Choroid plexus epithelial cell (primary cell): ENCODE results near the gene NUP214.
"Not testable (repeated sequence)": the region's sequence is repeated elsewhere in the genome, so short reads cannot be mapped to it uniquely, and the experiment has no call there.

ENCODE experiments used
- DNase-seq: peaks from one replicate; pipeline ENCODE4 v3.0.0-alpha.2; 2010; ENCODE audit warnings: low read depth
- H3K4me3 ChIP-seq: 2 replicates; pipeline ENCODE4 v1.5.1; 2011; ENCODE audit warnings: low read depth, mild to moderate bottlenecking, control low read depth, low read length, moderate library complexity
- TF ChIP-seq, protein P1 (sequence below): conservative IDR thresholded peaks from 2 replicates; pipeline ENCODE4 v1.5.1; 2011; ENCODE audit warnings: low read depth, mild to moderate bottlenecking, control low read depth, inconsistent platforms, low read length, moderate library complexity

NUP214 gene

GRCh38 chr9:131148276-131148675, 22.9 kb downstream of the NUP214 start:
- TF ChIP-seq, protein P1, sequence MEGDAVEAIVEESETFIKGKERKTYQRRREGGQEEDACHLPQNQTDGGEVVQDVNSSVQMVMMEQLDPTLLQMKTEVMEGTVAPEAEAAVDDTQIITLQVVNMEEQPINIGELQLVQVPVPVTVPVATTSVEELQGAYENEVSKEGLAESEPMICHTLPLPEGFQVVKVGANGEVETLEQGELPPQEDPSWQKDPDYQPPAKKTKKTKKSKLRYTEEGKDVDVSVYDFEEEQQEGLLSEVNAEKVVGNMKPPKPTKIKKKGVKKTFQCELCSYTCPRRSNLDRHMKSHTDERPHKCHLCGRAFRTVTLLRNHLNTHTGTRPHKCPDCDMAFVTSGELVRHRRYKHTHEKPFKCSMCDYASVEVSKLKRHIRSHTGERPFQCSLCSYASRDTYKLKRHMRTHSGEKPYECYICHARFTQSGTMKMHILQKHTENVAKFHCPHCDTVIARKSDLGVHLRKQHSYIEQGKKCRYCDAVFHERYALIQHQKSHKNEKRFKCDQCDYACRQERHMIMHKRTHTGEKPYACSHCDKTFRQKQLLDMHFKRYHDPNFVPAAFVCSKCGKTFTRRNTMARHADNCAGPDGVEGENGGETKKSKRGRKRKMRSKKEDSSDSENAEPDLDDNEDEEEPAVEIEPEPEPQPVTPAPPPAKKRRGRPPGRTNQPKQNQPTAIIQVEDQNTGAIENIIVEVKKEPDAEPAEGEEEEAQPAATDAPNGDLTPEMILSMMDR = no peak
- DNase-seq = no peak
- H3K4me3 ChIP-seq = no peak overlapping the region

DNA sequence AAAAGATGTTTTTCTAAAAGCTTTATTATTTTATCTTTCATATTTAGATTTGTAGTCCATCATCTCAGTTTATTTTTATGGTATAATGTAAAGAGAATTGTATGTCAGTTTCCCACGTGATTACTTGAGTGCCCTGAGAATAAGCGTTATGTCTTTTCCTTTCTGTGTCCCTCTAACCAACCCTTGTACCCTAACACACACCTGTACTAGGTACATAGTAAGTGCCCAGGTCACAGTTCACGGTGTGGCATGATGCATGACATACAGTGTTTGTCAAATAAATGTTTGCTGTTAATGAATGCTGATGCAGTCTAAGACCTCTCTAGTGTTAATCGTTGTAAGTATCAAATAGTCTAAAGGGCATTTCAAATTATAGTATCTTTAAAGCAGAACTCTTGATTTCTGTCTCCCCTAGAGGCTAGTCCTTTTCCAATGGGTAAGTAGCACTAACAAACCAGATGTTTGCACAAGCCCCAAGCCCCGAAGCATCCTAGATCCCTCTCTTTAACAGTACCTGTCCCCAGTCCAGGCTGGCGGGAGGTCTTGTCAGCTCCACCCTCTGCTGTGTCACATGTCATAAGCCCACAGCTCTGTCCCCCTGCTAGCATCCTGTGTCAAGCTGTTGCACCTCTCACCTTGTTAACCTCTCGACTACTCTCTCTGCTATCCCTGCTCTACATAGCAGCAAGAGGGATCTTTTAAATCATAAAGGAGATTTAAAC, 23.7 kb downstream of the NUP214 start:
- TF ChIP-seq, protein P1 = no peak
- DNase-seq = no peak
- no peak overlapping the region for H3K4me3 ChIP-seq

GRCh38 chr9:131149688-131150053, 24.3 kb downstream of the NUP214 start:
- no peak for DNase-seq
- TF ChIP-seq, protein P1 = no peak
- H3K4me3 ChIP-seq = no peak overlapping the region

DNA sequence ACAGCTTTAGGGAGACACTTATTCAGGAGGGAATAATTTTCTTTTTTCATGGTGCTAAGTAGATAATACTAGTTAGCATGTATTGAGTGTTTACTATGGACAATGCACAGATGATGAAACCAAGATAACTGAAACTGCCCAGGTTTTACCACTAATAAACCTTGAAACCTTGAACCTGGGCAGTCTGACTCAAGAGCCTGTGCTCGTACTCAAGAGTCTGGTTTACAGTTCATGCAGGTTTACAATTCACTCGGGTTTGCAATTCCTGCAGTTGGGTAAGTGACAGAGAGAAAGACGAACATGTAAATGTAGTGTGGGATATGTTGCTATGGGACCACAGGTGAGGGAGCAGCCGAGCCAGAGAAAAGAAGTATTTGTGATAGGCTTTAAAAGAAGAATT, 28.2 kb downstream of the NUP214 start:
- DNase-seq = no peak
- H3K4me3 ChIP-seq = no peak overlapping the region
- TF ChIP-seq, protein P1 = no peak

DNA sequence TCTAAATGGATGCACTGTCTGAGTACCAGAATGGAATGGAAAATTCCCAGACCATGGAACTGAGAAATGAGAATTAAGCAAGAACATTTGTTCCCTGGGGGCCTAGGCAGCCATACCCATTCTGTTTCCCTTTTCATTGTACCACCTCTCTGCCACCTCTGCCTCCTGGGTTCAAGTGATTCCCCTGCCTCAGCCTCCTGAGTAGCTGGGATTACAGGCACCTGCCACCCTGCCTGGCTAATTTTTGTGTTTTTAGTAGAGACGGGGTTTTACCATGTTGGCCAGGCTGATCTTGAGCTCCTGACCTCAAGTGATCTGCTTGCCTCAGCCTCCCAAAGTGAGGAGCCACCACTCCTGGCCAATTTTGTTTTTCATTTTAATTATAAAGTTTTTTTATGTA, 33.3 kb downstream of the NUP214 start:
- DNase-seq, H3K4me3 ChIP-seq: not testable (repeated sequence)

DNA sequence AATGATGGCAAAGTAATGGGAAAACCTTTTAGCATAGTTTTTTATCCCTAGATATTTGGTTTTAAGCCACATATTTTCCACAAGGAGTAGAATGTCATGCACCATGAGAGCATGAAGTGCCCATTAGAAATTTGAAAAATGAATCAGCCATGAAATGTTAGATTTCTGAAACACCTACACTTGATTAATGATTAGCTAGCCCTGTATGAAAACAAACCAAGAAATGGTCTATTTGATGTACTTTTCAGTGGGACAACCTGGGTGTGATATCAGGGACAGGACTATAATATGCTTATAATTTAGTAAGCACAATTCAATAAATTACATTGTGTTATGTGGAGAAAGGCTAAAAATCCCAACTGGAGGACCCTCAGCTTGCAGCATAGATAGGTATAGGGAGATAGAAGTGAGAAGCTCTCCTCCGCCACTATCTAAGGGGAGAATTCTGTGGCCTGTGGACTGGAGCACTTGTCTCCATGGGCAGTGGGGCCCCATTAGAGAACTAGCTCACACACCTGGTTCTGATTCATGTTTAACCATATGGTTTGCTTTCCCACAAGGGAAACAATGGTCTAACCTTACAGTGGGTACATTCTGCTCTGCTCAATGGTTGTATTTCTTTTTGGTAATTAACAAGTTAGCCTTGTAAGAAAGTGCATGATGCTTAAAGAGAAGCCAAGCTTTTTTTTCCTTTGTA, 35.2 kb downstream of the NUP214 start:
- TF ChIP-seq, protein P1 = no peak
- no peak for DNase-seq
- H3K4me3 ChIP-seq = no peak overlapping the region

DNA sequence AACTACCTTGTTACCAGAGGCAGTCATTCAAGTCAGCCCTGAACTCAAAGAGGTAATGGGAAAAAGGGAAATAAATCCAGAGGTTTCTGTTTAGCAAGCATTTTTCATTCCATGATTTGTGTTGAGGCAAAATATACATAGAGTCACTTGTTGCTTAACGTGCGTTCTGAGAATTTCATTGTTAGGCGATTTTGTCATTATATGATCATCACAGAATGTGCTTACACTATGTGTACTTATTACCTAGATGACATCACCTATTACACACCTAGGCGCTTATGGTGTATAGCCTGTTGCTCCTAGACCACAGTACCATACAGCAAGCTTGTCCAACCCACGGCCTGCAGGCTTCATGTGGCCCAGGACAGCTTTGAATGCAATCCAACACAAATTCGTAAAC, 36.2 kb downstream of the NUP214 start:
- DNase-seq = no peak
- no peak overlapping the region for H3K4me3 ChIP-seq
- TF ChIP-seq, protein P1 = no peak
